HG03575 (cell line): Measurements from ENCODE around the gene THRA.

Experiments
- ATAC-seq: cut with Tn5 transposase; IDR thresholded peaks from one replicate; pipeline ENCODE4 v1.9.1; 2021; ENCODE audit not compliant: unreplicated experiment, insufficient number of reproducible peaks, low FRiP score; ENCODE audit errors: extremely low read depth

The THRA gene

DNA sequence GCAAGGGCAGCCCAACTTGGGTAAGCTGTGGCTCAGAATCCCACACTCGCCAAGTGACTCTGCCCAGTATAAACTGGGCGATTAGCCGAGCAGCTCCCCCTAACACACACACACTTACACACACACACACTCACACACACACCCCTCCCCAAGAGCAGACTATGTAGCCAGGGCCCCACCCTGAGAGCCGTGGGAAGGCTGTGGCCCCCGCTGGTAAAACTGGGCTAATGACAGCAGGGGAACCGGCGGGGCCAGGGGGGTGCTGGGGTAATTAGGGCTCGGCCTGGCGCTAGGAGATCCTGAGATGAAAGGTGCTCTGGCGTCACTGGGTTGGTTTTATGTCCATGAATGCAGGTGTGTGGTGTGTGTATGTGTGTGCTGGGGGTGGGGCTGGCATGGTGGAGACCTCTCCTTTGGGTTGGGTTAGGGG is 1.1 kb upstream of the THRA start:
- ATAC-seq = no peak

DNA sequence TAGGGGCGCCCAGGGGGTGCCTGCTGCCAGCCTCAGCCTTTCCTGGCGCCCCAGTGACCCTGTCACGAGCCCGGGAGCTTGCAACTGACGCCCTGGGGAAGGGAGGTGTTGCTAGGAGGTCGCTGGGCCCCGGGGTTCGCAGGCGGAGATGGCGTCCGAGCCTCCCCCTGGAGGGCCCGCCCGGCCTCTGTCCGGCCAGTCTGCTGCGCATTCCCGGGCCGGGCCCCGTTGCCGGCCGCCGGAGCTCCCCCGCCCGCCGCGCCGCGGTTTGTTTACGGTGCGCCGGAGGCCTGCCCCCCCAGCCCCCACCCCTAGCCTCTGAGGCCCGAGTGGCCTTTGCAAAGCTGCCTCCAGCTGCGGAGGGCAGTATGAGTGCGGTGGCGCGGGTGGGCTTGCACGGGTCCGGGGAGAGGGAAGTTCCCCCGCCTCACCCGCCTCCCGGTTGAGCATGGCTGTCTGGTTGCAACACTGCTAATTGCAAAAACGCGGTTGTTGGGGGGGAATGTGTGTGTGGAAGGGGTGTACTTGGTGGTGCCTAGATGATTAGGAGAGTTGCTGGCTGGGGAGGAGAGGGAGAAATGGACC is 514 bp downstream of the THRA start:
- ATAC-seq = no peak

DNA sequence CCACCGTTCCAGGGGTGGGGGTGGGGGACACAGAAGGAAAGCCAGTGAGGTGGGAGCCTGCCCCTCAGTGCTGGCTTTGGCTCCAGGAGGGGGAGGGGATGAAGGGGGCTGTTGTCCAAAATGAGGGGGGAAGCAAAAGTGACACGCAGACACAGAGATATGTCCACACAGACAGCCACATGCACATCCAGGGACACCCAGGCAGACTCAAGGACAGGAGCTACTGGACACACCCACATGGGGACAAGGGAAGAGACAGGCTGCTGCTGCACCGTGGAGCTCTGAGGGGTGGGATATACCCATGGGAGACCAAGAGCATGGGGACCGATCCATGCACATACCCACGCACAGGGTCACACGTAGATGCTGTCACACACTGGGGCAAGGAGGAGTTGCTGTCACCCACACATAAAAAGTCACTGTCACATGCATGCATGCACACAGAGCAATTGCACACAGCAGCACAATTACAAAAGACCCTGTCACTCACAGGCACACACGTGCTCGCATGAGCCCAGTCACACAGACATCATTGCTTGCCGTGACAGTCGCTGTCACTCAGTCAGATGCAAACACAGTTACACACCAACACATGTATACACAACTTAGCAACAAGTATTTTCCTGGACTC is 1.3 kb downstream of the THRA start:
- ATAC-seq = no peak

DNA sequence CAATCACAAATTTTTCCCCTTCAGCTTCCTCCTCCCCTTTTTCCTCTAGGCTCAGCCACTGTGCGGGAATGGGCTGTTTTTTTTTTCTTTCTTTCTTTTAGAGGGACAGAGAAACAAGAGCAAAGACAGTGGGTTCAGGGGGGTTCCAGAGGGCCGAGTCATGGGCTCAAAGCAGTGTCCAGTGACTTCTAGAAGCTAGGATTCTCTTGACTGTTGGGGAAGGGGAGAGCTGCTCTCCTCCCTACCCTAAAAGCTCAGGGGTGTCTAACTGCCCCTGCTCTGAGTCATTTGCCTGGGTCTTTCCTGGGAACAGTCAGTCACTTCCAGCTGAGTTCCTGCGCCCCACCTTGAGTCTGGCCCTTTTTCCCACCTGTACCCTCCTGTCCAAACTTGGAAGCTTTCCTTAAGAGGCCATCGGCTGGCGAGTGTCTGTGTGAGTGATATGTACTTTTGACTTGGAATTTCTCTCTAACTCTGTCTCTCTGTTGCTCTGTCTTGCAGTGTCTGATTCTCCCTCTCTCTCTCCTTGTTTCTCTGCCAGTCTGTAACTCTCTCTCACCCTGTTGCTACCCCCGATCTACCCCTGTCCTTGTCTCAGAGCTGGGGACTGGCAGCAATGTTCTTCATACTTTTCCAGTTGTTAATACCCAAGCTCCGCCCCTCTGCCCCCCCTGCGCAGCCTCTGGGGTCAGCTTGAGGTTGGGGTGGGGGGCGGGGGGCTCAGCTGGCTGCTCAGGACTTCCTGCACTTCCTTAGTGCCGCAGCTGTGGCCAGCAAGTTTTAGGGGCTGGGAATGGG is 2.4 kb downstream of the THRA start:
- no peak for ATAC-seq

DNA sequence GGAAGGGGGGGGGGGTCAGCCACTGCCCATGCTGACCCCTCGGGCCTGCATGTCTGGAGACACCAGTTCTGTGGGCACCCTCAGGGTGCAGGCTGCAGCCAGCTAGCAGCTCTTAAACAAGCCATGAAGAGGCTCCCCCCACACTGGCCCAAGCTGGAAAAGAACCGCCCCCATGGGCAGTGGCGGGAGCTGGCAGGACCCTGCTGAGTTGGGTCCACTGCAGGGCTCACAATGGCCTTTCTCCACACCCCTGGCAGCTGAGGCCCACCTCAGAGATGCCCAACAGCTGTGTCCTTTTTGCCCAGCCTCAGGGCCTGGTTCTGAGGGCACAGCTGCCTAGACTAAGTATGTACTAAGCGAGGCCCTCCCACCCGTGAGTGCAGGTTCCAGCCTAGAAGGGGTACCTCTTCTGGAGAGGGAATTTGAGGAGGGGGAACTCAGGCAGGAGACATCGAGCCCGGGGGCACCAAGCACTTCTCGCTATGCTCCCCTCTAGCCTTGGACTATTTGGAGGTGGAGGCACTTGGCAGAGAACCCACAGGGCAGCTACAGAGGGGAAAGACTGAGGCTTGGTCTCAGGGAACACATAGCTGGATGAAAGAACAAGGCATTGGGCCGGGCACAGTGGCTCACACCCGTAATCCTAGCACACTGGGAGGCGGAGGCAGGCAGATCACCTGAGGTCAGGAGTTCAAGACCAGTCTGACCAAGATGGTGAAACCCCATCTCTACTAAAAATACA is 3.2 kb downstream of the THRA start:
- no peak for ATAC-seq

DNA sequence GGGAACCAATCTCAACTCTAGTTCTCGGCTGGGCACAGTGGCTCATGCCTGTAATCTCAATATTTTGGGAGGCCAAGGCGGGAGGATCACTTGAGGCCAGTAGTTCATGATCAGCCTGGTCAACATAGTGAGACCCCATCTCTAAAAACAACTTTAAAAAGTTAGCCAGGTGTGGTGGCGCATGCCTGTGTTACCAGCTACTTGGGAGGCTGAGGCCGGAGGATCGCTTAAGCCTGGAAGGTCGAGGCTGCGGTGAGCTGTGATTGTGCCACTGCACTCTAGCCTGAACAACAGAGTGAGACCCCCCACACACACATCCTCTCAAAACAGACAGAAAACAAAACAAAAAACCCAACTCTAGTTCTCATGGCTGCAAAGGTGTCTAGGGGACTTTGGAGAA is 4.9 kb downstream of the THRA start:
- ATAC-seq = no peak

DNA sequence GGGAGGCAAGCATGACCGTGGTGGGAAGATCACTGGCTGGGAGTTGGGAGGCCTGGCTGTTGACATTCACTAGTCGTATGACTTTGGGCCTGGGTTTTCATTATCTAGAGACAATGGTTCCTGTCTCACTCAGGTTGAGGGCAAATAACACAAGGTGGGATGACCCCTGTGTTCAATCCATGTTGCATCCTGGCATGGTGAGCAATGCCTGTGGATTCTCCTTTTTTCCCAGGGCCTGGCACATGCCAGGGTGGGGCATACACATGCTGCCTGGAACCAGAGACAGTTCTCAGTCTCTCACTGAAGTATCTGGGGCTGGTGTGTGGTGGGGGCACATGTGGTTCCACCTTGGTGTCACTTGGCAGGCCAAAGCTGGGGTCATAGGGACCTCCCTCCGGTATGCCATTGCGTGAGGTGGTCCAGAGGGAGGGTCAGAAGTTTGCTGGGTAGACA is 5.4 kb downstream of the THRA start:
- ATAC-seq = no peak

DNA sequence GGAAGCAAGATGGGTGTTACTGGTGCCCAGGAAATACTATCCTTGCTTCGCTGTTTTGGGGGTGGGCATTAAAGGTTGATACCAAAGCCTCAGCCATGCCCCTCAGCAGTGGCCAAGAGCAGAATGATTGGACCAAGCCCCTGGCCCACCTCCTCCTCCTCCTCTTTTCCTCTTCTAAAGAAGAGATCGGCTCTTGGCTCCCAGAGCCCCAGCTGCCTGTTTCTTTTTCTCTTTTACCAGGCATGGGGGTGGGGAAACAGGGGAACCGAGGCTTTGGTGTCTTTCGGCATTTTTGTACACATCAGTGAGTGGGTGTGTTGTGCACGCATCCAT is 5.8 kb downstream of the THRA start:
- no peak for ATAC-seq

DNA sequence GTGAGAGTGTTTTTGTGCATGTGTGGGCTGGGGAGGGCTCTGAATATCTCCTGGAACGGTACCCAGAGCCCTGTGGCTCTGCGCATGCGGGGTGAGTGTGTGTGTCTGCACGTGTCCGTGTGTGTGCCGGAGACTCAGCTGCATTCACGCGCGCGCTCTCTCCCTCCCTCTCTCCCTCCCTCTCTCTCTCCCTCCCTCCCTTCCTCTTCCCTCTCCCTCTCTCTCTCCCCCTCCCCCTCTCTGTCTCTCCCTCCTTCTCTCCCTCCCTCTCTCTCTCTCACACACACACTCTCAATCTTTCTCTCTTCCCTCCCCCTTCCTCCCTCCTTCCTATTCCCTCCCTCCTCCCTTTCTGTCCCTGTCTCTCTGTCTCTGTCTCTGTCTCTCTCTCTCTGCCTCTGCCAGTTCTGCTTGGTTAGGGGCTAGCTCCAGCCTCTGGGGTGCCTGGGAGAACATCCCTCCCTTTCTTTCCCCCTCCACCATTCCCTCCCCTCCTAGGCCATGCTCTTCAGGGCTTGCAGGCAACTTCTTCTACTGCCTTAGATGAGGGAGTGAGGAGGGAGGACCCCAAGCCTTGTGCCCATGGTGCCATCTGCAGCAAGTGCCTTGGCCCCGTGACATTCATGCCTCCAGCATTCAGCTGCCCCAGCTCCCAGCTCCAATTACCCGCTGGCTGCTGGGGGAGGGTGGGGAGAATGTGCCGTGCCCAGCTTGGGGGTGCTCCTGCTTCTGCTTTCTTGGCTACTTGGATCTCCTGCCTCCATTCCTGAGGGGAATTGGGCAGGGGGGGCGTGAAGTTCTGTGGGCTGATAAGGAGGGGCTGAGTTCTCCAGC is 6.4 kb downstream of the THRA start:
- ATAC-seq = no peak

DNA sequence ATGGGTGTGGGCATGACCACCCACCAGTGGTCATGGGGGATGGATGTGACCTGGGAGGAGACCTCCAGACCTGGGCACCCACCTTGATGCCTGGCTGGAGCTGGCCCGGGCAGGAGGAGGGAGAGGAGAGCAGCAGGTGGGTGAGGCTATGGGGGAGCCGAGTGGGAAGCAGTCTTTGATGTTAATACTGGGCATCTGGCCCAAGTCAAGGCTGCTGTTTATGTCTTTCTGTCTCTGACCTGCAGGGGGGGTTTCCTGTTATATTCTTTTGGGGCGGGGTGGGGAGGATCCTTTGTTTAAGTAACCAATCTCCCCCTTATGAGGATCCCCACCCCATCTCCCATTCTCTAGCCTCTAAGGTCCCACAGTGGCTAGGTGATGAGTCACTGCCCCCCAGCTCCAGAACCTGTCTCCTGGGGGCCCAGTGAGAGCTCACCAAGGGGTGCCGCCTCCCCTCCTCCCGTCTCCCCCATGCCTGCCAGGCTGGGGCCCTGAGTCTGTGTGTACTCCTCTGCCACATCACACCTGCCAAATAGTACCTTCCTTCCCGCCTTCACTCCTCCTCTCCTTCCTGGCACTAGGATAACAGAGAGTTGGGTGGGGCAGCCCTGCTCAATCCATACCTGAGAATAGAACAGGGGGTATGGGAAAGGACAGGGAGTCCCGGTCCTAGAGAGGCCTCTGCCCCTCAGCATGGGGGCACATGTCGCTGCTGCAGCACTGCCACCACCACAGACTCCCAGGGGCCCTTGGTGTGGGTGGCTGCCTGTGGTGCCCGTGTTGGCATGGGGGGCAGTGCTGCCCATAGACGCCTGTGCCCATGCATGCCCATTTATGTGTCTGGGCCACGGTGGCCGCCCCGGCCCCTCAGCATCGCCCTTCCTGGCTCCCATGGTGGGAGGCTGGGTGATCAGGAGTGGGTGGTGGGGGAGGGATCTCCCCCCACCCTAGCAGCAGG is 7.3 kb downstream of the THRA start:
- no peak for ATAC-seq

DNA sequence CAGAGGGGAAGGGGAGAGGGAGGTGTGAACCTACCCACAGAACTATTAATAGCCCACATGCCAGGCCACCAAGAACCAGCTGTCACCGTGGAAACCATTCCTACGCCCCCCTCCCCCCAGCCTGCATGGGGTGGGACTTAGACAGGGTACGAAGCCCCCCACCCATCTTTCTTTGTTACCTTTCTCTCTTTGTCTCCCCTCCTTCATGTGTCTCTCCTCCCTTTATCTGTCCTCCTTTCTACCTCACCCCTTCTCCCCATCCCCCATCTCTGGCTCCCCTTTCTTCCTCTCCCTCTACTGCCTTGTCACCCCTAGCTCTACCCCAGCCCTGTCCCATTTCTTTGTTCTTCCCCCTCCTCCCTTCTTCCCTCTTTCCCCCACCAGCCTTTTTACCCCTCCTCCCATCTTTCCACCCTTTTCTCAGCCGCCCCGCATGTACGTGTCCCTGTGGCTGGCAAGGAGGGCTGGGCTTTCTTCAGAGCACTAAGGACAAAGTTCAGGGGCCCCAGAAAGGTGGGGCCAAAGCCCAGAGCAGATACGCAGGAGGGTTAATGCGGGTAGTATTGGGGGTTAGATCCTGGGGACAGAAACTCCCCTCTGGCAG is 8.0 kb downstream of the THRA start:
- no peak for ATAC-seq

DNA sequence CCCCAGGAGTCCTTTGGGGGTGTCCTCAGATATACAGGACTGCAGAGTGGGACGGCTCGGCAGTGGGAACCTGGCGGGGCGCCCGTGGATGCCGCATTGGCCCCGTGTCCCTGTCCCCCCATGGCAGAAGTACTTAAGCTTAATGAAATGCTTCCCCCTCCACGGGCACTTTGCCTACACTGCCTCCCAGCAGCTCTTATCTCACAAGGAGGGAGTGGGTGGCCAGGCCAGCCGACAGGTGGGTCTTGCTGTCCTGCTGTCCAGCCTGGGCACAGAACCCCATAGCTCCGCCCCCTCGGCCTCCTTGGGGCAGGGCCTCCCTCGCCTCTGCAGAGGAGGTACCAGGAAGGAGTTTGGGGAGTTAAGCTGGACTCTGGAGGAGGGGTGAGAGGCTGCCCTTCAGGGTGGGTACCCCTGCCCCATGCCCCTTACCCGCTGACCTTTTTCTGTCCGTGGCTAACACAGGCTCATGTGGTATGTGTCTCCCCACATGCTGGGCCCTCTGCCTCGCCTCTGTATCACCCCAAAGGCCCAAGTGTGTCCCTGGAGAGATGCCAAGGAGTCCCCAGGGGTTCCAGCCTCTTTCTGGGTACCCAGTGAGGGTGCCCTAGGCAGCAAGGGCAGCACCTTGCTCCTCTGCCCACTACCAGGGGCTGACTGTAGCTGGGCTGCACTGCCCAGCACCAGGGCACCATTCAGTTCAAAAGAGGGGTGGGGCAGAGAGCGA is 8.7 kb downstream of the THRA start:
- ATAC-seq = no peak

DNA sequence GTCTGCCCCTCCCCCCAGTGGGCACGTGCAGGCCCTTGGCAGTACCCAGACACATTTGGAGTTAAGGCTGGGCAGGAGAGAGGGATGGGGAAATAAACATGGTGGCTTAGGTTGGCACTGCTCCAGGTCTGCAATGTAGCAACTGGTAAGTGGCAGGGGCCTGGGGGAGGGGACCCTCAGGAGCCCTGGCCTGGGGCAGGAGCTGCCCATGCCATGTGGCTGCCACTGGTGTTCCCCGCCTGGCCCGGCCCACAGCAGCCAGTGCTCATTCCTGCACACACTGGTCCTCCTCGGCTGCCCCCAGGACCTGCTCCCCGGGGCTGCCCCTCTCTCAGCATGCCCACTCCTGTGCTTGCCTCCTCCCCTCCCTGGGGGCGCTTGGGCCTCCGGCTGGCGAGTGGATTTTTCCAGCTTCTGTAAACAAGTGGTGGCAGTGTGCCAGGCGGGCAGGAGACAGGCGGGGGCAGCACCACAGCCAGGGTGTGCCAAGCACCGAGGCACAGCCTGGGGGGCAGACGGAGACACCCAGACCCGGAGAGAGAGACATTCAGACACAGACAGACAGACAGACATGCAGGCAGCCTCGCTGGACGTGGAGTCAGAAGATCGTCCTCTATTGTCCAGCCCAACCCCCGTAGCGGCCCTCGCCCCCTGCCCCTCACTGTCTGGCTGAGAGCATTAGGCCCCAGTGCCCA is 9.4 kb downstream of the THRA start:
- no peak for ATAC-seq

DNA sequence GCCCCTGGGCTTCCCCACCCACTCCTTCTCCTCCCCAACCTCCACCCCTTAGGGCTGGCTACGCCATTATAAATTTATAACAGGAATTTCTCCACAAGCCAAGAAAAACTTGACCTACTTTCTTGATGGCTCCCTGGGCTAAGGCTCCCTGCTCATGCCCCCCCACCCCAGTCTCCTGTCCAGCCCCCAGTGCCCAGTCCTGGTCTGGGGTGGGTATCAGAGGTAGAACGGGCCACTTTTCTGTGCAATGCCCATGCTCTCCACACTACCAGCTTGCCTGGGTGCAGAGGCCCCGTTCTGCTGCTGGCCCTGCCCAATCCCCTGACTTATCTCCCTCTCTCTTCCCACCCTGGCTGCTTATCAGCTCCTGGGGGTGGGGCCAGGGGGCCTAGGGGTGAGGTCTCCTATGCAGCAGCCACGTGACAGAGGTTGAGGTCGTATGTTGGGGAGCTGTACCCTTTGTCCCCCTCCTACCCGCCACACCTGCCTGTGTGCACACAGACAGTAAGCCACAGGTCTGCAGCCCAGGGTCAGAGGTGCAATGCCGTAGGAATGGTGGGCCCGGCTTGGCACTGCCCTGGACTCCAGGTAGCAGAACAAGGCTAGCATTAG is 10.1 kb downstream of the THRA start:
- ATAC-seq = no peak

DNA sequence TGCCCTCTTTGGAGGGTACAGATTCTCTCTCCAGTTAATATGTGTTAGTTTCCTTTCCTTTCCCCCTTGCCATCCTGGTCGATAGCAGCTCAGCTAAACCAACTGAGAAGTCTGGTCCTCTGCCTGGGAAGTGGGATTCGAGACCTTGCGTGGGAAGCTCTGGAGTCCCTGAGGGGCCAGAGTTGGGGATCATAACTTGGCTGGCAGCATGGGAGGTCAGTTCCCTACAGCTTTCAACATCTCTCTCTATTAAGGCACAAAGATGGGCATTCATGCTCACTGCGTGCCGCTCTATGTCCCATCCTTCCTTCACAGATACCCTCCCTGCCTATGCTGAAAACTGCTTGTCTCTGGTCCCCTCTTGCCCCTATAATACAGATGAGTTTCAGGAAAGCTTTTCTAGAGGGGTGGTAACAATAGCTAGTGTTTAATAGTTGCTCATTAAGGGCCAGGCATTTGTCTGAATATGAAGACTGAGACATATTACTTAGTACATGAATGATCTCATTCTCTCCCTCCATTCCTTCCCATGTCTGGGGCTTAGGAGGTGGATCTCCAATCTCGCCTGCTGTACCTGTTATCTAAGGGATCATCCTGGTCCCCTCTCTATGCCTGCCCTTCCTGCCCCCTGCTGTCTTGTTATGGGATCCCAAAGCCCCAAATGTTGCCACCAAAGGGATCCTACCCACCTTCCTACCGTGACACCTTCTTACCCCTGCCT is 10.8 kb downstream of the THRA start:
- no peak for ATAC-seq

DNA sequence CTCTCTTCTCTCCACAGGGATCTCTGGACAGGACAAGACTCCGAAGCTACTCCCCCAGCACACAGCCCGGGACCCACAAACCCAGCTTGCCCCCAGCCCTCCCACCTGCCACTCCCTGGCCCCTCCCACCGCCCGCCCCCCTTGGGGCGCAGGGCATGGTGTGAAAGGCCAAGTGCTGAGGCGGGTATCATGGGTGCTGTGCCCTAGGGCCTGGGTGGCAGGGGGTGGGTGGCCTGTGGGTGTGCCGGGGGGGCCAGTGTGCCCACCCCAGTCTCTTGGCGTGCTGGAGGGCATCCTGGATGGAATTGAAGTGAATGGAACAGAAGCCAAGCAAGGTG is 11.4 kb downstream of the THRA start:
- ATAC-seq = no peak
